Activated CD8-positive, alpha-beta memory T cell treated with anti-CD3 and anti-CD28 coated beads, Interleukin-2, amount 50 U/mL, for 4 hours (primary cell): Measurements from ENCODE around the gene ZNF488.

ENCODE experiments used
- DNase-seq: peaks from one replicate; pipeline ENCODE4 v3.0.0-alpha.2; 2020

The ZNF488 gene

DNA sequence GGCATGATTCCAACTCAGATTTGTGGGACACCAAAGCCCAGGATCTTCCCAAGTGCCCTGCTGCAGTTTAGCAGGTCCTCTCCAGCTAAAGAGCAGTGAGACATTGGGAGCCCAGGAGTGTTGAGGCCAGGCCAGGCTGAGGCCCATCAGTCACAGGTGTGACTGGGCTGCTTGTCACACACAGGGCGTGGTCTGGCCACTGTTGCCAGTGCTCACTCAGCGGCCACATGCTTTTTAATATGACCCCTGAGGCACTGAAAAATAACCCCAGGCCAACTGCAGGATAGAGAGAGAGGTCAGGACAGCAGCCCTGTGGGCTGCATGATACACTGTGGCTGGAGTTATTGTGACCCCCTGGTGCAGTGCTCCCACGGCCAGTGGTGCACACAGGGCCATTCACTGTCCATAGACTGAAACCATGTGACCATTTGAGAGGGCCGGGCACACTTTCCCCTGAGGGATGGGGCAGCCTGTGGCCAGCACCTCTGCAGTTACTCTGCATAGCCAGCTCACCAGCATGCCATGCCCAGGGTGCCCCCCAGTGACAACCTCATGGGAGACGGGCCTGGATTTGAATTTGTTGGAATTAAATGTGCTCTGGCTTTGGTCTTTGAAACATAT lies 57.7 kb downstream of the ZNF488 start:
- DNase-seq = no peak

DNA sequence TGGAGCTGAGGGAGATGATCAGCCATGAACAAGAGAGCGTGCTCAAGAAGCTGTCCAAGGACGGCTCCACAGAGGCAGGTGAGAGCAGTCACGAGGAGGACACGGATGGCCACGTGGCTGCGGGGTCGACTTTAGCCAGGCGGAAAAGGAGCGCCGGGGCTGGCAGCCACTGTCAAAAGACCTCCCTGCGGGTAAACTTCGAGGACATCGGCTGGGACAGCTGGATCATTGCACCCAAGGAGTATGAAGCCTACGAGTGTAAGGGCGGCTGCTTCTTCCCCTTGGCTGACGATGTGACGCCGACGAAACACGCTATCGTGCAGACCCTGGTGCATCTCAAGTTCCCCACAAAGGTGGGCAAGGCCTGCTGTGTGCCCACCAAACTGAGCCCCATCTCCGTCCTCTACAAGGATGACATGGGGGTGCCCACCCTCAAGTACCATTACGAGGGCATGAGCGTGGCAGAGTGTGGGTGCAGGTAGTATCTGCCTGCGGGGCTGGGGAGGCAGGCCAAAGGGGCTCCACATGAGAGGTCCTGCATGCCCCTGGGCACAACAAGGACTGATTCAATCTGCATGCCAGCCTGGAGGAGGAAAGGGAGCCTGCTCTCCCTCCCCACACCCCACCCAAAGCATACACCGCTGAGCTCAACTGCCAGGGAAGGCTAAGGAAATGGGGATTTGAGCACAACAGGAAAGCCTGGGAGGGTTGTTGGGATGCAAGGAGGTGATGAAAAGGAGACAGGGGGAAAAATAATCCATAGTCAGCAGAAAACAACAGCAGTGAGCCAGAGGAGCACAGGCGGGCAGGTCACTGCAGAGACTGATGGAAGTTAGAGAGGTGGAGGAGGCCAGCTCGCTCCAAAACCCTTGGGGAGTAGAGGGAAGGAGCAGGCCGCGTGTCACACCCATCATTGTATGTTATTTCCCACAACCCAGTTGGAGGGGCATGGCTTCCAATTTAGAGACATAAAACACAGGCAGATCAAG lies 58.5 kb downstream of the ZNF488 start:
- no peak for DNase-seq

DNA sequence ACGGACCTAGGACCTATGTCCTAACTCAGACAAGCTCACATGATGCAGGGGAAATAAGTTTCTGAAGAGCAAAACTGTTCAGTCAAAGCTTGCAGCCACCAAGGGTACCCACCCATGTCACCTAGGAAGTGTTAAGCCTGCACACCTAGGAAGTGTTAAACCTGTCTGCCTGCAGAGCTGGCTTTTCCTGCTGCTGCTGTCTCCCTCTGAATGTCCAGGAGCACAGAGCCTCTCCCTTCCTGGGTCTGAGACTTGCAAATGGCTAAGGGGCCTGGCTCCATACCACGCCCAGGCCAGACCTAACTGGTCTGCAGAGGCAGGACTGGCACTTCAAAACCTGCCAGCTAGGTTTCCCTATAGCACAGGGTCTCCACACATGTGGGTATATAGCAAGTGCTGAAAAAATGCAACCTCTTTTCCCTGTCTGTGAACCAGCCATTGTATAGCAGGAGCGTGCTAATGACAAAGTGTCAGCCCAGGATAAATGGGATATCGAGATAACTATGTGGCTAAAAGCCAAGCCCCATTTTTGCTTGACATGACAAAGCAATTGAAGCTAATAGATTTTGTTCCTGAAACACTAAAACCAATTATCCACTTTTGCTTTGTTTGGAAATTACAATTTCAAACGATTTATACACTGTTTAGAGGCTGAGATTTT lies 60.3 kb downstream of the ZNF488 start:
- no peak for DNase-seq

DNA sequence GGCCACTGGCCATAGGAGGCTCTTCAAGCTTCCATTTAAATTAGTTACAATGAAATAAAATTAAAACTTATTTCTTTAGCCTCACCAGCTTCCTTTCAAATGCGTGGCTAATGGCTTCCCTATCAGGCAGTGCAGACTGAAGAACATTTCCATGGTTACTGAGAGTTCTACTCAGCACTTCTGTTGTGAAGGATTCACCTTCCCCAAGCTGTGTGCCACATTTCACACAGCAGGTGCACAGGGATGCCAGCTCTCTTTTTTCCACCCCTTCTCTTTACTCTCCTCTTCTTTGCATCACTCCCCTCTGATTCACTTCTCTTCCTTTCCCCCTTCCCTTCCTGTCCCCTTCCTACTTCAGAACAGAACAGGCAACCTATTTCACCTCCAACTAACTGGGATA lies 61.0 kb downstream of the ZNF488 start:
- no peak for DNase-seq

DNA sequence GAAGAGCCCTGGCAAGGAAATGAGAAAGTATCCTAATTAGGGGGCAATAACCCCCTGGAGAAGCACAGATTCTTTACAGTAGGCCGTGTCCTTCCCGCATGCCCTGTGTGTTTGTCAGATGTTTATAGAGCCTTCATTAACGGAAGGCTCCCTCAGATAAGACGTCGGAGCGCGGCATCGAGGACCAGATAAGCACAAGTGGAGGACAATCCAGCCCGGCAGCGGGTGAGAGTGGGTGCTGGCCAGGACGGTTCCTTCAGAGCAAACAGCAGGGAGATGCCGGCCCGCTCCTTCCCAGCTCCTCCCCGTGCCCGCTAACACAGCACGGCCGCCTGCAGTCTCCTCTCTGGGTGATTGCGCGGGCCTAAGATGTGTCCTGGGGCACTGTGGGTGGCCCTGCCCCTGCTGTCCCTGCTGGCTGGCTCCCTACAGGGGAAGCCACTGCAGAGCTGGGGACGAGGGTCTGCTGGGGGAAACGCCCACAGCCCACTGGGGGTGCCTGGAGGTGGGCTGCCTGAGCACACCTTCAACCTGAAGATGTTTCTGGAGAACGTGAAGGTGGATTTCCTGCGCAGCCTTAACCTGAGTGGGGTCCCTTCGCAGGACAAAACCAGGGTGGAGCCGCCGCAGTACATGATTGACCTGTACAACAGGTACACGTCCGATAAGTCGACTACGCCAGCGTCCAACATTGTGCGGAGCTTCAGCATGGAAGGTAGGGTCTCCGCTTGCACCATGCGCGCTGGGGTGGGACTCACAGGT lies 61.6 kb downstream of the ZNF488 start, which contains the start of gene GDF2:
TSS of gene GDF2 (plus strand) at position 155 of the 762 bp plus-strand sequence. CDS start at position 370, 215 bp downstream.
- DNase-seq = no peak

DNA sequence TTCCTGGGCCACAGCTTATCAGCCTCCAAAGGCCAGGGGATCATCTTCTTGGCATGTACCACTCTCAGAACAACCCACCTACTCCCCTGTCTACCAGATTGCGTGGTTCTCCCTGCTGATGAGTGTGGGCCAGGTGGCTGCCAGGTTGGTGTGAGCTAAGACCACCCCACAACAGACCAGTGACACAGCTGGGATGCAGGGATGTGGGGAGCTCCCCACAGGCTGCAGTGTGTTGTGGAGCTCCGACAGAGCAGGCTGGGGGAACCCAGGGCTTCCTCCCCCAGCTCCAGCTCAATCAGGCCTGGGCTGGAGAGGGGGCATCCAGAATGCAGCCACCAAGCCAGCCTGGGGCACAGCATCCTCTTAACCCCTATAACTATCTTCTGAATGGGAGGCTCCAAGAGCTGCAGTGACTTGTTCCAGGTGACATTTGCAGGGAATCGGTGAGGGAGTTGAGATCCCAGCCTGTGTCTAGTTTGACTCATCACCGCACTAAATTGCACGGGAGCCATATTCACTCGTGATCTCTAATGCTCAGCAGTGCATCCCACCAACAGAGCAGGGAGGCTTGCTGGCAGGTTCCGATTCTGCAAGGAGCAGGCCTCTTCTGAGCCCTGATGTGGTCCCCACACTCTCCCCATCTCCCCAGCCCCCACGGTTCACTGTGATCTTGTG lies 62.4 kb downstream of the ZNF488 start:
- no peak for DNase-seq

DNA sequence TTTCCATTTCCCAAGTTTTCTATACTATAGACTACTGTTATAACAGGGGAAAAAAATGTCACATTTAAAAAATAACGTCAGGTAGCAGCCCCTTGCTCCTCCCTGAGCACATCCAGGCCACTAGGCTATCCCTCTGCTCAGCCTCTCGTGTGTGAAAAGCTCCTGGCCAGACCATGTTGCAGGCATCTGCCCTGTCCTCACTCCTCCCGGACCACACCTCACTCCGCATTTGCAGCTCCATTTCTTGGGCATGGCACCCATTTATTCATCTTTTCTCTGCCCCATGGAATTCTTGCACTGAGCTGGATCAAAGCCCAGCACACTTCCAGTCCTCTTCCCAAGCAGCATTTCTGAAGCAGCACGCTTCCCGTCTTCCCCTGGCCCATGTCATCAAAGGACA lies 63.3 kb downstream of the ZNF488 start:
- DNase-seq = no peak

DNA sequence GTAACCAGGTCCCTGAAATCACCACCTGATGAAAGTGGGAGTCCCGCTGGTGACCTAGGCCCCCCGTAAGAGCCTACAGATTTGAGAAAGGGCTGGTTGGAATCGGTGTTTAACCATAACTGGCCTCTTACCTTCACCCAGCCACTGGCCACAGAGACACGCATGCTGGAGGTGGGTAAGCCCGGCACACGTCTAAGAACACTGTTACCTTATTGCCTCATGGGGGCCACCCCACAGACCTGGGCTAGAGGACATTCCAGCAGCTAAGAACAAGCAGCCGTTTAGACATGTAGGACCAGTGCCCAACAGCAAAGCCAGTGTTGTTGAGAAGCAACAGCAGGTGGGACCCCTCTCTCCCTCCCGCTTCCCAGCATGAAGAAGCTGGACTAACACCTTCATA lies 64.3 kb downstream of the ZNF488 start:
- no peak for DNase-seq

DNA sequence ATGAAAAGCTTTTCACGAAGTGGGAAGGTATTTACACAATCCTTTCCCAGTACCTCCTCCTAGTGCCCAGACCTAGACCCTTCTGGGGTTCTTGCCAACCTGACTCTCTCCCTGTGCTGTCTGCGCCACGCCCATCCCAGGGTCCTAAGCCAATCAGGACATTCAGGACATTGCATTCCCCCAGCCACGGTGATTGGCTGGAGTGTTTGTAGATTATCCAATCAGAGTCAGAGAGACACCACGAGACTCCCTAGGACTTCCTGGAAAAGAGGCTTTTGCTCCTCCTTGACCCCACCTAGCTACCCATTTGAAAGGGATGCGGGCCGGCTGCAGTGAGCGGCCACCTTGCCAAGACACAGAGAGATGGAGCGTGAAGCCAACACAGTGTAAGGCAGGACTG lies 65.4 kb downstream of the ZNF488 start:
- DNase-seq = no peak

DNA sequence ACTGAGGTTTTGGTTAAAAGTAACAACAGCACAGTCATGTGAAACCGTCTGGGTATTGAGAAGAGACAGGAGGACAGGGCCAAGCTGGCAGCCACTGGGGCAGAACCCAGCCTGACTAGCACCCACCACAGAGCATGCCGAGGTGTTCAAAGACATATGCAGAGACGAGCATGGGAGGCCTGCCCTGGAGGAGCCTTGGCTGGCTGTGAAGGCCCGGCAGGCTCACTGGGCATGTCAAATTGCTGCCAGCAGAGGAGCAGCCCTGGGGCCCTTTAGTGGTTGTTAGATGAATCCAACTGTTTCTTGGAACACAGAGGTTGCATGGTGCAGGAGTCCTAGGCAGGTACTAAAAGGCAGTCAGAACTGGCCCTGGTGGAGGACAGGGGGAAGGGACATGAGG lies 66.8 kb downstream of the ZNF488 start:
- DNase-seq = no peak

DNA sequence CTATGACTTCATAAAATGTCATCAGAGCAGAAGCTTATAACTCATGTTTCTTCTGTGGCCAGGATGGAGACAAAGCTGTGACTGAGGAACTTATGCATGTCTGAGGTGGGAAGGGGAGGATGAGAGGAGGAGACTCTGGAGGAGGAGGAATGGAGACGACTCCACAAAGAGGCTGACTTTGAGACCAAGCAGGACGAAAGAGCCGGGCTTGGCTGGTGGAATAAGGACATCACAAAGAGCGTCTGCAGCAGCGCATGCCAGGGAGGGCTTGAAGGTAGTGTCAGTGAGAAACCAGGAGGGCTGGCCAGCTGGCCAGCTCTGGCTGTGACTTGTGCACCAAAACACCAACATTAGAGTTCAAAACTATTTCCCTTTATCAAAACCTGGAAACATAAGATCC lies 68.0 kb downstream of the ZNF488 start:
- DNase-seq = no peak
